GM18526 (cell line): ENCODE results near the gene JMY.

Experiments
- POLR2A ChIP-seq: IDR thresholded peaks from 3 replicates; pipeline ENCODE4 v1.6.1; 2011; ENCODE audit not compliant: insufficient read length; ENCODE audit errors: extremely low read depth

The JMY gene

DNA sequence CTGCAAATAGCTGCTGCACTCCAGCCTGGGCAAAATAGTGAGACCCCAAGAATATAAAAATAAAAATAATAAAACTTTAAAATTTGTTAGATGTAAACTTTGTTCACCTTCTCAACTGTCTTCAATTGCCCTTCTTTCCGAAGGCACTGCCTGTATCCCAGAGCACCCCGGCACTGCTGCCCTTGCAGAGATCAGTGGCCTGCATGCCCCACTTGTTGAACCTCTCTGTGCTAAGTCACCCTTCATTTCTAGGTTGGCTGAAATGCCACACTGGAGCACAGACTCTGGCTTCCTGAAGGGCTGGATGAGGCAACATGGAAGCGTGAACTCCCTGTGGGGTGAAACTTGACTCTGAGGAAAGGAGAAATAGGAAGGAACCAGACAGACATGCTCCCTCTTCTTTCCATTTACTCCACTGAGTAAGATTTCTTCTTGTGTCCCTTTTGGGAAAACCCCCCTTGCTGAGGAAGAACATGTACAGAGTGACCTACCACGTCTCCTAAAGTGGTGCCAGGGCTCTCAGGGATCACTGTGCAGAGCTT, 8.4 kb upstream of the JMY start:
- TF ChIP-seq POLR2A = no peak

DNA sequence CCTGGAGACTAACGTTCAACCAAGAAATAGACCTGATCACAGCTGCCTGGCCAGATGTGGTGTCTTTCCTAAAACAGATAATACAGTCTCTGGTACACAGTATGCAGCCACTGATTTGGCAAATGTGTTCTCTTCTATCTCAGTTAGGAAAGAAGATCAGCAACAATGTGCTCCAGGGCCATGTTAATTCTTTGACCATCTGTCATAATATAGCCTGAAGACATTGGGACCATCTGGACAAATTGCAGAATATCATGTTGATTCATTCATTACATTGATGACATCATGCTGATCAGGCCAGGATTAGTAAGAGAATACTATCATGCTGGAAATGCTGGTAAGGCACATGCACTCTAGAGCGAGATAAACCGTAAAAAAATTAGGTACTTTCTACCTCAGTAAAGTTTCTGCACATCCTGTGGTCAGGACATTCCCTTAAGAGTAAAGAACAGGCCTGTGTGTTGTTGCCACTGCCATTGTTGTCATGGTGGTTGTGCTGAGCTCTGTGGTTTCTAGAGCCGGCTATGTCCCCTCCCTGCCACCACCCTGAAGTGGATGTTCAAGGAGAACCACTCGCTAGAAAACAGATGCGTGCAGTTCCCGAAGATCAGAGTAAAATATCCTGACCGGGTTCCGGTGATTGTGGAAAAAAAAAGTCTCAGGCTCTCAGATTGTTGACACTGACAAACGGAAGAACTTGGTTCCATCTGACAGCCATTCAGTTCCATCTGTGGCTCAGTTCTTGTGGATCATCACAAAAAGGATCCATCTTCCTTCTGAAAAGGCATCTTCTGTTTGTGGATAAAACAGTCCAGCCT, 6.4 kb upstream of the JMY start:
- TF ChIP-seq POLR2A = no peak

DNA sequence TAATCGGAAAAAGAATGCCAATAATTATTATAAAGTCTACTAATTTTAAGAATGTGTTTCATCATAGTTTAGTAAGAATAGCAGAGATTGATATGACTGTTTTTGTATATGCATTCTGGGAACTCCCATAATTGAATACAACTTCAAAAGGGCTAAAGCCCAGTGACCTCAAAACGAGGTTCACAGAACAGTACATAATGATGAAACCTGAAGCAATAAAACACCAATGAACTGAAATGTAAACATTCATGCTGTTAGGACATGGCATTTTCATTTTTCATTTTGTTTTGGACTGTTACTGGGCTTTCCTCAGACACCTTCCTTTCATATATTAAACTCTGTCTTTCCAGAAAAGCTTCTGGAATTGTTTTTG, 684 bp upstream of the JMY start:
- TF ChIP-seq POLR2A = no peak

DNA sequence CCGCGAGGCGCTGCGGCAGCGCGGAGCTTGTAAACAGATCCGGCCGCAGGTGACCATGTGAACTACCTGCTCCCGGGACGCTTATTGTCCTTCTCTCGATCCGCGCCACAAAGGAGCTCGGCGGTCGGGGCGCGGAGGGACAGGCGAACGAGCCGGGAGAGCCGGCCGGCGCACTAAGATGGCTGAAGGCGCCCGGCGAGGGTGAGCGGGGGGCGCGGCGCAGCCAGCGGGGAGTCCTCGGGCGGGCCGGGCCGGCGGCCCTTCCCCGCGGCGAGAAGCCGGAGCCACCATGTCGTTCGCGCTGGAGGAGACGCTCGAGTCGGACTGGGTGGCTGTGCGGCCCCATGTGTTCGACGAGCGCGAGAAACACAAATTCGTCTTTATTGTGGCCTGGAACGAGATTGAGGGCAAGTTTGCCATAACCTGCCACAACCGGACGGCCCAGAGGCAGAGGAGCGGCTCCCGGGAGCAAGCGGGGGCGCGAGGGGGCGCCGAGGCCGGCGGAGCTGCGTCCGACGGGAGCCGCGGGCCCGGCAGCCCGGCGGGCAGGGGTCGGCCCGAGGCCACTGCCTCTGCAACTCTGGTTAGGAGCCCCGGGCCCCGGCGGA, 535 bp downstream of the JMY start:
- TF ChIP-seq POLR2A = no peak

DNA sequence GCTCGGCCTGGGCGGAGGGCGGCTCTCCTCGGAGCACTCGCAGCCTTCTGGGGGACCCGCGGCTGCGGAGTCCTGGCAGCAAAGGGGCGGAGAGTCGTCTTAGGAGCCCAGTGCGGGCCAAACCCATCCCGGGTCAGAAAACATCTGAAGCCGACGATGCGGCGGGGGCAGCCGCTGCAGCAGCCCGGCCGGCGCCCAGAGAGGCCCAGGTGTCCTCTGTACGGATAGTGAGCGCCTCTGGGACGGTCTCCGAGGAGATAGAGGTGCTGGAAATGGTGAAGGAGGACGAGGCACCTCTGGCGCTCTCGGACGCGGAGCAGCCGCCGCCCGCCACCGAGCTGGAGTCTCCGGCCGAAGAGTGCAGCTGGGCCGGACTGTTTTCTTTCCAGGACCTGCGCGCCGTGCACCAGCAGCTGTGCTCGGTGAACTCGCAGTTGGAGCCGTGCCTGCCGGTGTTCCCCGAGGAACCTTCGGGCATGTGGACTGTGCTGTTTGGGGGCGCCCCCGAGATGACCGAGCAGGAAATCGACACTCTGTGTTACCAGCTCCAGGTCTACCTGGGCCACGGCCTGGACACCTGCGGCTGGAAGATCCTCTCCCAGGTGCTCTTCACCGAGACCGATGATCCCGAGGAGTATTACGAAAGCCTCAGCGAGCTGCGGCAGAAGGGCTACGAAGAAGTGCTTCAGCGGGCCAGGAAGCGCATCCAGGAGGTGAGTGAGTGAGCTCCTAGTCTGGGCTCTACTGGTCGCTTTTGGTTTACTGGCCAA, 1.2 kb downstream of the JMY start:
- TF ChIP-seq POLR2A = no peak

DNA sequence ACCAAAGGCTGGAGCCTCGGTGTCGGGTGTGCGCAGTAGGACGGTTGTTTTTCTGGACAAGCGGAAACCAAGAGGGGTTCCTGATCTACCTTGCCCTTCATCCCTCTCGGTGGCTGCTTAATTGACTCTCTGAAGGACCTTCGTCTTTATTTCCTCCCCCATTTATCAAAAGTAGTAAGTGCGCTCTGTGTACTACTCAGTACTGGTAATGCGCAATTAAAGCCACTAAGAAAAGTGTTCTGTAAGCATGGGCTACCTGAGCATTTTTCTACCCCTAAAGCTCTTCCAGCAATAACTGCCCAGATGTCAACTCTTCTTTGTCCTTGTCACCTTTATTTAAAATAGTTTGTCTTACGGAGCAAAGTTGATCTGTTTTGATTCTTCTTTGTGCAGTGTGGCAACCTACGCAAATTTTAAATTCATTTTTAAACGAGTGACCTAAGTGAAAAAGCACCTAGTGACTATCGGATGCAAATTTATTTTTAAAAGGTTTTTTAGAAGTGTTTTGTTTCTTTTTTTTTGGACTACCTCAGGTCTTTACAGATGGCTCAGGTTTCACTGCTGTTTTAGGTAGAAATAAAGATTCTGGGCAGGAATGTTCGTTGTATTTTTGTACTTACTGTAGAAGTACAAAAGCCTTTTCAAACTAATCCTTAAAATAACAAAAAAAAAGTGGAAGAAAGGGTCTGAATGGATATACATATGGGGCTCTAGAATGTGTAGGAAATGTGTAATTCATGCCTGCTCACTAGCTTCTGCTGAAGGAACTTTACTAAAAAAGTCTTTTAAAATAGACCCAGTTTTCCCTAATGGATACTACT, 2.0 kb downstream of the JMY start:
- TF ChIP-seq POLR2A = no peak

DNA sequence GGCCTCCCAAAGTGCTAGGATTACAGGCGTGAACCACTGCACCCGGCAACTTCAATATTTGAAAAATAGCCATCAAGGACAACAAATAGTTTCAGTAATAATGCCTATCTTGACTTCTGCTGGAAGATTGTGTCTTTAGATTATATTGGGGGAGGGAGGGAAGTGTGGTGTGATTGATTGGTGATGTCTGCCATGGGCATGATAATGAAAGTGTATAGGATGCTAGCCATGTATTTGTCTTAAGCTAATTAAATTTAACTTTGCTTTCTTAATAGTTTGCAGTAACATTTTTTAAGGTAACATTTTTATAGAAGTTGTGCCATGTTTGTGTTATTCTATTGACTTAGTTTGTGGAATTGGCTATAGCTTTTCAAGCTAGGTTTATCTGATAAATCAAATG, 4.6 kb downstream of the JMY start:
- TF ChIP-seq POLR2A = no peak

DNA sequence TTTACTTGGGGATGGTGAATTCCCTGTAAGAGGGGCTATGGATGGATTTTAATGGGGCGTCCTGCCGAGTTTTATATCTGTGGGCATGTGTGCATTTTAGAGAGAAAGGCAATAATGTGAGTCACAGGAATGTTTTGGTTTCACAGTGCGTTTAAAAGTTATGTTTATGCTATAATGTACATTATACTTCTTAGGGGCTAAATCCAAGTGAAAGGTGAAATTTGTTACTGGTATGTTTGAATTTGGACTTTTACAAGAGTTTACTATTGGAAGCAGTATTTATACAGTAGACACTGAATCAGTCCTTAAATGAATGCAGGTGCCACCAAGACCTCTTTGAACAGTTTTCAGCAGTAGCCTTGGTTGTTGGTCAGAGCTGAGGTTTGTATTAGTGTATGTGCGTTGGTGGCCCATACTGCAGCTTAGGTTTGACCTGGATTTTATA, 5.6 kb downstream of the JMY start:
- TF ChIP-seq POLR2A = no peak

DNA sequence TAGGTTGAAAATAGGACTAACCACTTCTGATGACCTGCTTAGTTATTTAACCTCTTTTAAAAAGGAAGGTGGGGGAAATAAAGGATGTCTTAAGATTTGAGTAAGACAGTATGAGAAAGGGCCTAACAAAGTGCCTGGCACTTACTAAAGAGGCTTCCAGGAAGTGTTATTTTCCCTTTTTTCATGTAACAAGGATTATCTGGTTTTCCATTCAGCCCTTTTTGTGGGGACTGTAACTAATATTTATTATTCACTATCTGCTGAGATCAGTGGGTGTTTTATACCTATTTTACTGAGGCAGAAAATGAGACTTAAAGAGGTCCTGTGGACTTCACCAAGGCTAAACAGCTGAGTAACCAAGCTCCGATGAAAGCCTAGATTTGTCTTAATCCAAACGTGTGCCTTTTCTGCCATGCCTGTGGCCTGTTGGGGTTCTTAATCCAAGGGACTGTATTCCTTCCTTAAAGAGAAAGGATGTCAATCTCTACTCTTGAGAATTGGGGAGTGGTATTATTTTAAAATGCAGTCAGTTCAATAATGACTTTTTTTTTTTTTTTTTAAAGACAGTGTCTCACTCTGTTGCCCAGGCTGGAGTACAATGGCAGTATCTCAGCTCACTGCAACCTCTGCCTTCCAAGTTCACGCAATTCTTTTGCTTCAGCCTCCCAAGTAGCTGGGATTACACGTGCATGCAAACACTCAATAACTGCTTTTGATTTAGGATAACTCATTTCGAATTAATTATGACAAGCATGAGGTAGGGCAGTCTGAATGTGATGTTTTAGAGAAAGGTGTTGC, 6.5 kb downstream of the JMY start:
- no peak for TF ChIP-seq POLR2A

DNA sequence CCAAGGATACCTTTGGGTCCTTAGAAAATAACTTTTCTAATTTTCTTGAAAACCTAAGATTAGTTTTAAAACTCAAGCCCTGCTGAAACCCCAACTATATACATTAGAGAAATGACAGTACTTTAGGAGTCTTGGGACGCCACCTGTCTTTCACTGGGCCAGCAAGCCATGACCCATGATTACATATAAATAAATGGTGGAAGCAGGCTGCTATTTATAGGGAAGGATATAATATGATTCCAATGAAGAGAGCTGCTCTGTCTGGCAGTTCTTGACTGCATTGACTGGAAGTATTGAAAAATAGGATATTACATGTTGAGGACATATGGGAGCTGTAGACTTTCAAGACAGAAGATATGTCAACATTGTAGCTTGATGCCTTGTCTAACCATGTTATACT, 7.3 kb downstream of the JMY start:
- TF ChIP-seq POLR2A = no peak

DNA sequence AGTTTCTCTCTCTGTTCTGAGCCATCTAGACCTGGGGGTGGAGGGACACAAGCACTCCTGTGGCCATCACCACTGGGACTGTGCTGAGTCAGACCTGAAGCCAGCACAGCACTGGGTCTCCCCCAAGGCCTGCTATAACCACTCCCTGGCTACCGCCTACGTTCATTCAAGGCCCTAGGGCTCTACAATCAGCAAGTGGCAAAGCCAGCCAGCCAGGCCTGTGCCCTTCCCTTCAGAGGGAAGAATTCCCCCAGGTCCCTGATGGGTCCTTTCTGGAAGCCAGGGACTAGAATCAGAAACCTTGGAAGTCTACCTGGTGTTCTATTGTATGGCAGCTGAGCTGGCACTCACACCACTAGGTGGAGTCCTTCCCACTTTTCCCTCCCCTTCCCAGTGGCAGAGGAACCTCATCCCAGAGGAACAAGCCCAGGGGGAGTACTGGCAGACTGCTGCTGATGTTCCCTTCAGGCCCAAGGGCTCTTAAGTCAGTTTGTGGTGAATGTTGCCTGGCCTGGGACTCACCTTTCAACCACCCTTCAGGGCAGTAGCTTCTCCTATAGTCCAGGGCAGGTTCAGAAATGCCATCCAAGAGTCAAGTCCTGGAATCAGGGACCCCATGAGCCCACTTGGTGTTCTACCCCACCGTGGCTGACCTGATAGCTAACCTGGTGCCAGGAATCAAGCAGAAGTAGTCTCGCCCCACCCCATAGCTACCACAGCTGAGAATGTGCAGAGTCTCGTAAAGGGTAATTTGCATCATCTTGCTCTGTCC, 20.0 kb downstream of the JMY start:
- TF ChIP-seq POLR2A = no peak

DNA sequence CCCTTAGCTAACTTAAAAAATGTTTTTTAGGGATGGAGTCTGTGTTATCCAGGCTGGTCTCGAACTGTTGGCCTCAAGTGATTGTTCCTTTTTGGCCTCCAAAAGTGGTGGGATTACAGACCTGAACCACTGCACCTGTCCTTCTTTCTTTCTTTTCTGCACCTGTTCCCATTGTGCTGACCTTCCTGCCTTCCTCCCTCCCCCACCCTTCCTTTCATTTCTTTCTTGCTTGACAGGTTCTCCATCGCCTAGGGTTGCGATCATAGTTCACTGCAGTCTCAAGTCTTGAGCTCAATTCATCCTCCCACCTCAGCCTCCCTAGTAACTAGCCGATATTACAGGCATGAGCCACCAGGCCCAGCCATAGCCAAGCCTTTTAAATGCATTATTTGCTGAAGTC, 20.6 kb downstream of the JMY start:
- TF ChIP-seq POLR2A = no peak

DNA sequence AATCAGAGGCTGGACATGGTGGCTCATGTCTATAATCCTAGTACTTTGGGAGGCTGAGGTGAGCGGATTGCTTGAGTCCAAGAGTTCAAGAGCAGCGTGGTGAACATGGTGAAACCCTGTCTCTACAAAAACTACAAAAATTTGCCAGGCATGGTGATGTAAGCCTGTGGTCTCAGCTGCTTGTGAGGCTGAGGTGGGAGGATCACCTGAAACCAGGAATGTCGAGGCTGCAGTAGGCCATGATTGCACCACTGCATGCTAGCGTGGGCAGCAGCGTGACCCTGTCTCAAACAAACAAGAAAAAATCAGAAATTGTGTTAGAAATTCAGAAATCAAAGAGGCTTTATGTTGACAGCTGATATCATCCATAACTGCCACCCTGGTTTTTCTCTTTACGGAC, 21.4 kb downstream of the JMY start:
- no peak for TF ChIP-seq POLR2A
